HG03457 (cell line): Measurements from ENCODE around the gene PARP16.
A peak's percentile ranks its signal among the peaks of the same experiment; 100 is the strongest.

ENCODE experiments used
- ATAC-seq: cut with Tn5 transposase; IDR thresholded peaks from one replicate; pipeline ENCODE4 v1.9.1; 2021; ENCODE audit warnings: moderate number of reproducible peaks; ENCODE audit not compliant: unreplicated experiment

Gene PARP16

DNA sequence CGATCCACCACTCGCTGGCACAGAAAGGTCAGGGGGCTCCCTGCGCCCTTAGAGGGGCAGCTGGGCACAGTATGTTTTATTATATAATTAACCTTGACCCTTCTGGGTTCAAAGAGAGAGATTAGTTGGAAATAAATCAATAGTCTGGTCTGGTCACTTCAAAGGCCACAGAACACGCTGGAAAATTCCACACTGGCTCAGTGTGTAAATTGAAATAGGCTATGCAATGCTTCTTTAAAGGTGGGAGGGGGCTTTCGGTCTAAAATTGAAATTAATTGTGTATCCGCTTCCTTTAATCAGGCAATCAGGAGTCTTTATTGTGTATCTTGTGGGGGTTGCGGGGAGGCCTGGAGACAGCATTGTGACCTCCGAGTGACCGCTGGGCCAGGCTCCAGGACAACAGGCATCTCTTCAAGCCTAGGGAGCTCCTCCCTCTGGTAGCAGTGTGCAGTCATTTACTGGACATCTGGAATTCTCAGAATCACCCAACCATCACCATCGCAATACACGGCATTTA is 25.8 kb upstream of the PARP16 start:
- ATAC-seq = no peak

DNA sequence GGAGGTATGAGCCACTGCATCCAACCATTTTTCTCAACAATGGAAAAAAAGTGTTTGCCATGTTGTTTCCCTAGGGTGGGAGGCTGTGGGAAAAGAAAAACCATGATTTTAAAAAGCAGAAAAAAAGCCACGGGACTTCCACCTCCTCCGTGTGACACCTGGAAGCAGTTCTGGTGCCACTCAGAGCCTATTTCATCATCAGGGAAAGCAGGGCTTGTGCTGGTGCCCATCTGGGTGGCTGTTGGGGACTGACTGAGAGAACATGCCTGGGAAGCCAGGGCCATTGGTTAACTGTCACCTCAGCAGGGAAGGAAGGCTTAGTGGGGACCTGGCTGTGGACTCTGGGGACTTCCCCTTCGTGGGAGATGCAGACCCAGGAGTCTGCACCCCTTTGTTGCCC is 25.1 kb upstream of the PARP16 start:
- no peak for ATAC-seq

DNA sequence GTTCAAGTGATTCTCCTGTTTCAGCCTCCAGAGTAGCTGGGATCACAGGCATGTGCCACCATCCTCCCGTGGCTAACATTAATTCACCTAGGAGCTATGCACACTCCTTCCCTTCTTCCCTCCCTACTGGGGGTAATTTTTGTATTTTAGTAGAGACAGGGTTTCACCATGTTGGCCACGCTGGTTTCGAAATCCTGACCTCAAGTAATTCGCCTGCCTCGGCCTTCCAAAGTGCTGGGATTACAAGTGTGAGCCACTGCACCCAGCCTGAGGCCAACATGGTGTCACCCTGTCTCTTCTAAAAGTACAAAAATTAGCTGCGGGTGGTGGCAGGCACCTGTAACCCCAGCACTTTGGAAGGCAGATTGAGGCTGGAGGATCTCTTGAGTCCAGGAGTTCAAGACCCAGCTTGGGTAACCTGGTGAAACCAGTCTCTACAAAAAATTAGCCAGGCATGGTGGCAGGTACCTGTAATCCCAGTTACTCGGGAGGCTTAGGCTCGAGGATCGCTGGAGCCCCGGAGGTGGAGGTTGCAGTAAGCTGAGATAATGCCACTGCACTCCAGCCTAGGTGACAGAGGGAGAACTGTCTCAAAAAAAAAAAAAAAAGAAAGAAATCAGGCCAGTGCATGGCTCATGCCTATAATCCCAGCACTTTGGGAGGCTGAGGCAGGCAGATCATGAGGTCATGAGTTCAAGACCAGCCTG is 23.9 kb upstream of the PARP16 start:
- no peak for ATAC-seq

DNA sequence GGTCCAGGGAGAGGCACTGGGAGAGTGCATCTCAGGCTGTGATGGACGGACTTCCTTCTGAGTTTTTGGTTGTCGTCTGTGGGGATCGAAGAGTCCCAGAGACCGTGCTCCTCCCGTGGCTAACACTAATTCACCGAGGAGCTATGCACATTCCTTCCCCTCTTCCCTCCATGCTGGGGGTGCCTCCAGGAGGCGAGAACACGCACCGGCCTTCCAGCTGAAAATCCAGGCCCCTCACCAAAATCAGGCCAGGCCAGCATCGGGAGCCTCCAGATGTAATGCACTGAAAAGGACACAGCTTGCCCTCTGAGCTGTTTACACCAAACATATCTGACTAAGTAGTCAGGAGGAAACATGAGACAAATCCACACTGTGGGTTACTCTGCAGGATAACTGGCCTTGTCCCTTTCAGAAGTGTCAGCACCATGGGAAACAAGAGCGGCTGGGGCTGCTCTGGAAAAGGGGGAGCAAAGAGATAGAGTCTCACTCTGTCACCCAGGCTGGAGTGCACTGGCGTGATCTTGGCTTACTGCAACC is 23.3 kb upstream of the PARP16 start:
- no peak for ATAC-seq

DNA sequence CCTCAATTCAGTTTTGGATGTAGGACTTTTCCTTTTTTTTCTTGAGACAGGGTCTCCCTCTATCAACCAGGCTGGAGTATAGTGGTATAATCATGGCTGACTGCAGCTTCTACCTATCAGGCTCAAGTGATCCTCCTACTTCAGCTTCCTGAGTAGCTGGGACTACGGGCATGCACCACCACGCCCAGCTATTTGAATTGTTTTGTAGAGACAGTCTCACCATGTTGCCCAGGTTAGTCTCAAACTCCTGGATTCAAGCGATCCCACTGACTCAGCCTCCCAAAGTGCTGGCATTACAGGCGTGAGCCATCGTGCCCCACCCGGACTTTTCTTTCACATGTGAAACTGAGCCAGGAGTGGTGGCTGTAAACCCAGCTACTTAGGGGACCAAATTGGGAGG is 21.3 kb upstream of the PARP16 start:
- ATAC-seq = no peak

DNA sequence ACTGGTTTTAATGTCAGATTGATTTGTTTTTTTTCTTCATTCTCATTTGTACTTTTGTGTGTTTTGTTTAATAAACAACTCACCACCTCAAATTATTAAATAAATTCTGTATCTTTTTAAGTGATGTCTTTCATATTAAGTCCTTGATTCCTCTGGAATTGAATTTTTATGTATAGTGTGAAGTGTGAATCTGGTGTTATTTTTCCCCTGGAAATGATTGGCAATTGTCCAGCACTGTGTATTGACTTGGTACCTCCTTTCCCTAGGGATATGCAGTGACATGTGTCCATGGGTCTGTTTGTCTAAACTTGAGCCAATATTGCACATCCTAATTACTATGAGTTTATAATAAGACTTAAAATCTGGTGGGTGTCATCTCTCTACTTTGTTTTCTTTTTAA is 19.9 kb upstream of the PARP16 start:
- ATAC-seq = no peak

DNA sequence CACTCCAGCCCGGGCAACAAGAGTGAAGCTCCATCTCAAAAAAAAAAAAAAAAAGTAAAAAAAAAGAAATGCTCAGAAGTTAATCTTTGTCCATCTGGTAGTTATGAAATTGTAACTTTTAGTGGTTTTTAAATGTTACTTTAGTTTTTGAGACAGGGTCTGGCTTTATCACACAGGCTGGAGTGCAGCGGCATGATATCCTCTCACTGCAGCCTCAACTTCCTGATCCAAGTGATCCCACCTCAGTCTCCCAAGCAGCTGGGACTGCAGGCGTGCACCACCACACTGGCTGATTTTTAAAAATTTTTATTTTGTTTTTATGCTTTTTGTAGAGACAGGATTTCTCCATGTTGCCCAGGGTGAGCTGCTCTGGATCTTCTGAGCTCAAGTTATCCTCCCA is 19.1 kb upstream of the PARP16 start:
- ATAC-seq = no peak

DNA sequence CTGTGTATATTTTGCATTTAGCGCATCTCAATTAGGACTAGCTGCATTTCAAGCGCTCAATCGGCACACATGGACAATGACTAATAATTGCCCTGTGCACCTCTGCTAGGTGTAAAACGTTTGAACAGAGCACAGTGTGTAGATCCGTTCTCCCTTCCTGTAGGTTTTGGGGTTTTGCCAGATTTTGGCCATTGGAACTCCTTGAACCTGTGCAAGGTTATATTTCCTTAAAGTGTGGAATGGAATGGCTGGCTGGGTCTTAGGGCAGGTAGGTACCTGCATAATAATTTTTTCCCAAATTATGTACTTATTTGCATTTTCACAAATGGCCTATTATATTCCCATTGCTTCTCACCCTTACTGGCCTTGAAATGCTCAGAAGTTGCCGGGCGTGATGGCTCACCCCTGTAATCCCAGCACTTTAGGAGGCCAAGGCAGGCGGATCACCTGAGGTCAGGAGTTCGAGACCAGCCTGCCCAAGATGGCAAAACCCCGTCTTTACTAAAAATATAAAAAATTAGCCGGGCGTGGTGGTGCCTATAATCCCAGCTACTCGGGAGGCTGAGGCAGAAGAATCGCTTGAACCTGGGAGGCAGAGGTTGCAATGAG is 18.6 kb upstream of the PARP16 start:
- ATAC-seq = no peak

DNA sequence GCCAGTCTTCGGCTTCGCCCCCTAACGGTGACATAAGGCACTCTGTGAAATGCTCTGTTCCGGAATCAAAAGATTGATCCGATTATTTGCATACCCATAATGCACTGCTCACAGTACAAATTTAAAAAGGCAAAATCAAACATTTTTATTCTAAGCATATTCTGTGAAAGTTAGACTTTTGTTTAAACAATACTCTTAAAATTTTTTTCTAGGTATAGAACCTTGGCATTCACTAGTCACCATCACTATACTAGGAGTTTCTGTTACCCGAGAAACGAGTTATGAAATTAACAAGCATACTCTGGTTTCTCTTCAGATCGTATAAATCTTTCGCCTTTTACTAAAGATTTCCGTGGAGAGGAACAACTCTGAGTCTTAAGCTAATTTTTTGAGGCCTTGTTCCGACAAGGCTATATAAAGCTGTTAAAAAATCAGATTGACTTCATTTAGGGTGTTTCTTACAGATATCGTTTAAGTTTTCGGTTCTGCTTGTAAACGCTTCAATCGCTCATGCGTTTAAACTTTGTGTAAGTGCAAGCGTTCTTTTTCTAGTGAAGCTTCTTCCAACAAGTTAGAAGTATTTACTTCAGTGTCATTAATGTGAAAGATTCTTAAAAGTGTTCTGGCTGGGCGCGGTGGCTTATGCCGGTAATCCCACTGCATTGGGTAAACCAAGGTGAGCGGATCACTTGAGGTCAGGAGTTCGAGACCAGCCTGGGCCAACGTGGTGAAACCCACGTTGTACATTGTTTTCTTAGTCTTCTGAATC is 17.9 kb upstream of the PARP16 start, which contains the start of gene RNU5B-1:
TSS of gene RNU5B-1 (plus strand) at position 297 of the 769 bp plus-strand sequence.
- peak; percentile 62 for ATAC-seq

DNA sequence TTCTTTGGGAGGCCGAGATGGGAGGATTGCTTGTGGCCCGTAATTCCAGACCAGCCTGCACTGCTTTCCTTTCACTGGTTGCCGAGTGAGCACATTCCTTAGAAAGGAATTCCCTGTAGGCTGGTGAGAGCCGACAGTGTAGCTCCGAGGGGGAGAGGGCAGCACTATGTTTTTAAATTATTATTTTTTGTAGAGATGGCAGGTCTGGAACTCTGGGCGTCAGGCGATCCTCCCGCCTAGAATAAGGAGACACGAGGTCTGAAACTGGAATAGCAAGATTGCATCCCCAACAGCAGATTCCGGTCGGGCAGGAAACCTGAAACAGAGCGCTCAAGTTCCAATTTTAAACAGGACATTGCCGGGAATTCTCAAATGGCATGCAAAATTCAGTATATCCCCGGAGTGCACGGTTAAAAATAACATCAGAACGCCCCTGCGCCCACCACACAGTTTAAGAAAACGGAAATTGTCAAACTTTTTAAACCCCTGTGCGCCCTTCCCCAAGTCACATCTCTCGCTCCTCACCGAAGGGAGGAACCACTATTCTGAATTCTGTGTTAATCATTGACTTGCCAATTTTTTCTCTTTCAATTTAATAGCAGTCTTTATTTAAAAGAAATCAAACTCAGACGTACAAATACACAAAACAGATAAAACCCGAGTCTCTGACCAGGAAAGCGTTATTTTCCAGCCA is 17.2 kb upstream of the PARP16 start:
- no peak for ATAC-seq

DNA sequence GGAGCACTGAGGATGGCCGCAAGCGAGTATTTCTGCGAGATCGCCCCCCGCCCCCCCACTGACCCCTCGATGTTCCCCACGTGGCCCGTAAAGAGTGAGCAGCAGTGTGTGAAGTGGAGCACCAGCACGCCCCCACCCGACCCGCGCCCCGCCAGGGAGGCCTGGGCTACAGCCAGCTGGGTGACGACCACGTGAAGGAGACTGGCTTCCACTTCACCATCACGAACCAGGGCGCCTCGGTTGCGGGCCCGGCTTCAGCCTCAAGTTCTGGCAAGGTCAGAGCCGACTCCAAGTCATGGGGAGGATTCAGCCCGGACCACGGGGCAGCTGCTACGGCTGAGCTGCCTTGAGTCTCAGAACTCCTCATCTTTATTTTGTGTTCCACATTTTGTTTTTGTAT is 15.4 kb upstream of the PARP16 start:
- no peak for ATAC-seq

DNA sequence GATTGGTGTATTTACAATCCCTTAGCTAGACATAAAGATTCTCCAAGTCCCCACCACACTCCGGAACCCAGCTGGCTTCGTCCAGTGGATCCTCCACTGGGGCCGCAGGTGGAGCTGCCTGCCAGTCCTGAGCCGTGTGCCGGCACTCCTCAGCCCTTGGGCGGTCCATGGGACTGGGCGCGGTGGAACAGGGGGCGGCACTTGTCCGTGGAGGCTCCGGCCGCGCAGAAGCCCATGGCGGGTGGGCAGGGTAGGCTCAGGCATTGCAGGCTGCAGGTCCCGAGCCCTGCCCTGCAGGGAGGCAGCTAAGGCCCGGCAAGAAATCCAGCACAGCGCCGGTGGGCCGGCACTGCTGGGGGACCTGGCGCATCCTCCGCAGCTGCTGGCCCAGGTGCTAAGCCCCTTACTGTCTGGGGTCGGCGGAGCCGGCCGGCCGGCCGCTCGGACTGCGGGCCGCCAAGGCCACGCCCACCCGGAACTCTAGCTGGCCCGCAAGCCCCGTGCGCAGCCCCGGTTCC is 14.3 kb upstream of the PARP16 start:
- no peak for ATAC-seq

DNA sequence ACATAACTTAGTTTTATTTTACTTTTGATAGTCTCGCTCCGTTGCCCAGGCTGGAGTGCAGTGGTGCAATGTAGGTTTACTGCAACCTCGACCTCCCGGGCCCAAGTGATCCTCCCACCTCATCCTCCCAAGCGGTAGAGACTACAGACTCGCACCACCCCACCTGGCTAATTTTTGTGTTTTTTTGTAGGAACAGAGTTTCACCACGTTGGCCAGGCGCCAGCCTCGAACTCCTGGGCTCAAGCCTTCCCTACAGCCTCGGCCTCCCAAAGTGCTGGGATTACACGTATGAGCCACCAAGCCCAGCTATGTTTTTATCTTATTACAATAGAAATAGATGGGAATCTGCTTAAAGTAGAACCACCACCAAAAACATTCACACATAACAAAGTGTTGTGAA is 12.0 kb upstream of the PARP16 start:
- ATAC-seq = no peak

DNA sequence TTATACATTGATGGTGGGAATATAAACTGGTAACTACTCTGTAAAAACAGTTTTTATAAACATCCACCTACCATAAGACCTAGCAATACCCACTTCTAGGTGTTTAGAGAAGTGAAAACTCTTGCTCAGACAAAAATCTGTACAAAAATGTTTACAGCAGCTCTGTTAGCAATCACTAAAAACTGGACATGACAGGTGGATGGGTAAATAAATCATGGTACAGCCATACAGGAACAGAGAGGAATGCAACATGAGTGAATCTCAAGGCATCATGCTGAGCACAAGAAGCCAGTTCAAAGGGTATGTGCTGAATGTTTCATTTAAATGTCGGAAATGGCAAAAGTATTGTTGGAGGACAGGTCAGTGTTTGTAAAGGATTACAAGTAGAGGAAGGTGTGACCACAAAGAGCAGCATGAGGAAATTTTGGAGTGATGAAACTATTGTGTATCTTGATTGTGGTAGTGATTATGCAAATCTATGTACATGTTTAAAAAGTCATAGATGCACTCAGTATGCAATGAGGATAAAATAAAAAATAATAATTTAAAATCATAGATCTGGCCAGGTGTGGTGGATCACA is 6.3 kb upstream of the PARP16 start:
- ATAC-seq = no peak

DNA sequence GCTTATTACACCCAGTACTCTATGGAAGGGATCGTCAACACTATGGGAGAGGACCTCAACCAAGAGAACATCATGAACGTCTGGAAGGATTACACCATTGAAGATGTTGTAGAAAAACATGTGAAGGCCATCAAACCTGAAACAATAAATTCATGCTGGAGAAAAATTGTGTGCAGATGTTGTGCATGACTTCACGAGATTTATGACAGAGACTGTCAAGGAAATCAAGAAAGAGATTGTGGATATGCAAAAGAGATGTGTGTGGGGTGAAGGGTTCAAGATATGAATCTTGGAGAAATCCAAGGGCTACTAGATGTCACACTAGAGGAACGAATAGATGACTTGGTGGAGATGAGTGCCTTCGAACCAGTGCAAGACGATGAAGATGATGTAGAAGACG is 3.5 kb upstream of the PARP16 start:
- ATAC-seq = no peak

DNA sequence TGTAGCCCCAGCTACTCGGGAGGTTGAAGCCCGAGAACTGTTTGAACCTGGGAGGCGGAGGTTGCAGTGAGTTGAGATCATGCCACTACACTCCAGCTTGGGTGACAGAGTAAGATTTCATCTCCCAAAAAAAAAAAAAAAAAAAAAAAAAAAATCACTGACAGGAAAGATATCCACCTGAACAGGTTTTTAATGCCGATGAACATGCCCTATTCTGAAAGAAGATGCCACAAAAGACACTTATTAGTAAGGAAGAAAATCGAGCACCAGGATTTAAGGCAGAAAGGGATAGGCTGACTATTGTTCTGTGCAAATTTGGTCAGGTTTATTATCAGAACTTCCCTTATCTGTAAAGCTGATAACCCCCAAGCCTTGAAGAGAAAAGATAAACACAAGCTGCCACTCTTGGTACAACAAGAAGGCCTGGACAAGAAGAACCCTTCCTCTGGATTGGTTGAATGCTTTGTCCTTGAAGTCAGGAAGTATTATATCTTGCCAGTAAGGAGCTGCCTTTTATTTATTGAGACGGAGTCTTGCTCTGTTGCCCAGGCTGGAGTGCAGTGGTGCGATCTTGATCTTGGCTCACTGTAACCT is 2.7 kb upstream of the PARP16 start:
- no peak for ATAC-seq

DNA sequence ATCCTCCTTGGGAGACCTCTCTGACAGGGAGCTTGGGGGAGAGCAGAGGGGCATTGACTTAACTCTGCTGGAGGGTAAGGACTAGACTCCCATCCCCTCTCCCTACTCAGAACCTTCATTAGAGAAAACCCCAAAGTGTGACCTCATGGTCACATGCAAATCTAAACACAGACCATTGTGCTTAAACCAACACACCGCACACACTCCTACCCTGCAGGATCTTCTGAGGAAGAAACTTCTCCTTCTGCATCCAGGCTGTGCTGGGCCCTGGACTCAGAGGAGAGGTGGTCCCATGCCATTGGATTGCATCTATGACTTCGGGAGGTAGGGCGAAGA is 805 bp upstream of the PARP16 start:
- no peak for ATAC-seq

DNA sequence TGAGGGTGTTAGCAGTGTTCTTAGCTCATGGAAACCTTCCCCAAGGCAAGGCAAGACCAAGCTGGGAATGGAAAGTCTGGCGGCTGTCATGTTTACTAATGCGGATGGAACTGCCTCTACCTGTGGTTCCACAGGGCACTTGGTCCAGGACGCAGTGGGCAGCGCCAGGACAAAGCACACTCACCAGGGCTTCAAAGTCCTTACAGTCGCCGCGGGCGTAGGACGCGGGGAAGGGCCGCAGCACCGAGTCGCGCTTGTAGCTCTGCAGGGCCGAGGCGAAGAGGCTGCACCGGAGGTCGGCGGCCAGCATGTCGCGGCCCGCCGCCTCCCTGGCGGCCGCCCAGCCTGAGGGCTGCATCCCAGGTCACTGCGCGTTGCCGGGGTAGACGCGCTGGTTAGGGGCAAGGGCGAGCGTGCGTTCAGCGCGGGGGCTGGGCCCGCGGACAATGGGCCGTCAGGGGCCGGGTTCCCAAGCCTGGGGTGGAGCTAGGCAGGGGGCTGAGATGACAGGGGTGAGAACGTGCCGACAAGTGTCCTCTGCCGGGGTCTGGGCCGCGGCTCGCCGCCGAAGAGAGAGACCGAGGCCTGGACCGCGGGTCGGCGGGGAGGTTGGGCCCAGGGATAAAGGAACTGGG is 497 bp downstream of the PARP16 start:
- ATAC-seq = peak; percentile 28

DNA sequence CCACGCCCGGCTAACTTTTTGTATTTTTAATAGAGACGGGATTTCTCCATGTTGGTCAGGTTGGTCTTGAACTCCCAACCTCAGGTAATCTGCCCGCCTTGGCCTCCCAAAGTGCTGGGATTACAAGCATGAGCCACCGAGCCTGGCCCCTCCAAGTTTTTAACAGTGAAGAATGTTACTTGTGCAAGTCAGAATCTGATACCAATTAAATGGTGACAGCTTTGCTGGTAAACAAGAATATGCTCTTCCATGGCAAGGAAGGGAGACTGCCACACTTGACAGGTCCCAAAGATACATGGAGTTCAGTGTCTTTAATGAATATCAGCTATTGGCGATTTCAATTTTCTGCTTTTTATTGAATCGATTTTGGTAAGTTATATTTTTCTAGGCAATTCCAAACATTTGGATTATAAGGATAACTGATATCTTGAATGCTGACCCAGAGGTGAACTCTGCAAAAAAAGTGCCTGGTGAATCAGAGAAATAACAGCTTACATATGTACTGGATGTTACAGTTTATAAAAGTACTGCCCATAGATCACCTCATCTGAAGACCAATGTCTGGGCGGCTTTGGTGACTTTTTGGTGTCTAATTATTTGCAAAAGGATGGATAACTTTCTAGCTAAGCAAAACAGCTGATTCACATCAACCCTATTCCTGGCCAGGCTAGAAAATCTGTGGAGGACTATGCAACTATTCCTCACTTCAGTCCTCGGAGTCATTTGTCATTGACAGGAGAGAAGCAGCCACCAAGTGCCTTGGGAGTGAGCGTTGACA is 1.2 kb downstream of the PARP16 start:
- ATAC-seq = no peak
